Measurements from ENCODE around the gene PRKCA.

DNA sequence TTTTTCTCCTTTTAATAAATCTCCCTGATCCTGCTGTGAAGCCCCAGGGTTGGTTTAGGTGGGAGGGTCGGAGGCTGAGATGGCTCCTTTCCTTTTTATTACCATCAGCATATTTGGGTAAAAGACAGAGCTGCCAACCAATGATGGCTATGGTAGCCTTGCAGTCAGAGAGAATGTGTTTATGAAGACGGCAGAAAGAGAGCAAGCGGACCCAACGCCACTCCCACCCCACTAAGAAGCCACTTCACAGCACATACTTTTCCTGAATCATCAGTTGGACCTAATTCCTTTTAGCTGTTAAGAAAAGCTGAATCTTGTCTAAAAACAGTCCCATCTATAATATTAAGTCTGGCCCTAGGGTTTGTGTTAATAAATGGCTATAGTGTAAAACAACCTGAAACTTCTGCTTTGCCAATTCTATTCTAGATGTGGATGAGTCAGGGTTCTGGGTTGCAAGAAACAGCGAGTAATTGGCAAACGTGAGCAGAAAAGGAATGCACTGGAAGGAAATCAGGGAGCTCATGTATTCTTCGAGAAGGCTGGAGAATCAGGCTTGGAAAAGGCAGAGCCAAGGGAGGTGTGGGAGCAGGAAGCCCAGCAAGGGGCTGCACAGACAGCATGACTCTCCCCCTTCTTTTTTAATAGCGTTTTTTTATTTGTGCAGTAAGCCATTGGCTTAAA, 34.0 kb upstream of the PRKCA start:
- TF ChIP-seq POLR2AphosphoS5 (IDR thresholded peaks at IDR 0.05; ENCODE audit: low read depth, low read length) (no peak), TAF1 (IDR thresholded peaks at IDR 0.05; ENCODE audit: borderline replicate concordance, insufficient read depth, low read length) (no peak)
